GM23338 (cell line): Measurements from ENCODE around the gene SLC25A18. TPM values are rescaled to one million over a fixed set of nuclear protein-coding genes. Genes with fewer than 3 reads are reported as not detected.

Experiments
- ATAC-seq: fragments of 200-7000 bp; cut with Tn5 transposase; 3 replicates; pipeline ENCODE4 v1.9.1; 2020
- DNase-seq: peaks from one replicate; pipeline ENCODE4 v3.0.0-alpha.2; 2015; ENCODE audit warnings: low spot score
- H2AFZ ChIP-seq: fragments of 200-600 bp; sonication (generic); 2 replicates; pipeline ENCODE4 v1.8.0; 2016; ENCODE audit warnings: antibody characterized with exemption, mild to moderate bottlenecking, moderate library complexity
- H3F3A ChIP-seq: fragments of 200-600 bp; sonication (generic); replicated peaks from 2 replicates; pipeline ENCODE4 v1.8.0; 2017; ENCODE audit warnings: antibody characterized with exemption, mixed run types, low read depth
- H3K27ac ChIP-seq: fragments of 200-600 bp; sonication (generic); 2 replicates; pipeline ENCODE4 v1.6.1; 2016; ENCODE audit warnings: low read depth
- H3K27me3 ChIP-seq: fragments of 200-600 bp; sonication (generic); 2 replicates; pipeline ENCODE4 v1.8.0; 2016; ENCODE audit warnings: mild to moderate bottlenecking, mixed run types, moderate library complexity; ENCODE audit not compliant: insufficient read depth
- H3K36me3 ChIP-seq: fragments of 200-600 bp; sonication (generic); 2 replicates; pipeline ENCODE4 v1.8.0; 2016; ENCODE audit warnings: mild to moderate bottlenecking; ENCODE audit not compliant: insufficient read depth
- H3K4me1 ChIP-seq: fragments of 200-600 bp; sonication (generic); 2 replicates; pipeline ENCODE4 v1.8.0; 2016; ENCODE audit warnings: mild to moderate bottlenecking, moderate library complexity; ENCODE audit not compliant: insufficient read depth
- H3K4me2 ChIP-seq: fragments of 200-600 bp; sonication (generic); 2 replicates; pipeline ENCODE4 v1.7.1; 2017; ENCODE audit warnings: mixed run types
- H3K4me3 ChIP-seq: fragments of 200-600 bp; sonication (generic); 2 replicates; pipeline ENCODE4 v1.6.1; 2016; ENCODE audit warnings: mixed run types
- H3K79me2 ChIP-seq: fragments of 200-600 bp; sonication (generic); replicated peaks from 2 replicates; pipeline ENCODE4 v1.8.0; 2017; ENCODE audit warnings: mild to moderate bottlenecking; ENCODE audit not compliant: insufficient read depth
- H3K9me2 ChIP-seq: fragments of 200-600 bp; sonication (generic); 2 replicates; pipeline ENCODE4 v1.8.0; 2017; ENCODE audit not compliant: insufficient read depth
- H4K20me1 ChIP-seq: fragments of 200-600 bp; sonication (generic); replicated peaks from 2 replicates; pipeline ENCODE4 v1.8.0; 2017; ENCODE audit warnings: mild to moderate bottlenecking; ENCODE audit not compliant: insufficient read depth
- H3K27ac Mint-ChIP-seq: 2 replicates; pipeline ENCODE4 v1.8.0; 2020; ENCODE audit warnings: inconsistent platforms, mild to moderate bottlenecking, moderate library complexity, mixed read lengths
- H3K27me3 Mint-ChIP-seq: 3 replicates; pipeline ENCODE4 v1.8.0; 2022; ENCODE audit warnings: low read depth, mild to moderate bottlenecking, moderate library complexity, mixed read lengths, inconsistent platforms; ENCODE audit not compliant: insufficient read depth, poor library complexity
- H3K36me3 Mint-ChIP-seq: 3 replicates; pipeline ENCODE4 v1.8.0; 2021; ENCODE audit warnings: low read depth, mild to moderate bottlenecking, inconsistent platforms, moderate library complexity, mixed read lengths
- H3K4me1 Mint-ChIP-seq: 3 replicates; pipeline ENCODE4 v1.8.0; 2020; ENCODE audit warnings: mild to moderate bottlenecking, inconsistent platforms, mixed read lengths
- H3K4me3 Mint-ChIP-seq: 3 replicates; pipeline ENCODE4 v1.8.0; 2021; ENCODE audit warnings: moderate library complexity, mild to moderate bottlenecking, inconsistent platforms, mixed read lengths
- H3K9me3 Mint-ChIP-seq: 3 replicates; pipeline ENCODE4 v1.8.0; 2020; ENCODE audit warnings: moderate library complexity, mild to moderate bottlenecking, inconsistent platforms, mixed read lengths
- CREB1 ChIP-seq: fragments of 250-450 bp; sonication (Bioruptor Pico); IDR thresholded peaks from 2 replicates; pipeline ENCODE4 v1.5.0; 2020; ENCODE audit warnings: low read depth, mild to moderate bottlenecking, moderate library complexity
- EZH2 ChIP-seq: fragments of 200-600 bp; sonication (generic); IDR thresholded peaks from one replicate; pipeline ENCODE4 v1.8.0; 2017; ENCODE audit warnings: antibody characterized with exemption, mild to moderate bottlenecking, low read depth; ENCODE audit not compliant: unreplicated experiment
- JUNB ChIP-seq: IDR thresholded peaks from one replicate; pipeline ENCODE4 v1.6.1; 2016; ENCODE audit warnings: antibody characterized with exemption; ENCODE audit not compliant: unreplicated experiment
- NANOG ChIP-seq: IDR thresholded peaks from 2 replicates; pipeline ENCODE4 v1.6.1; 2016; ENCODE audit warnings: antibody characterized with exemption, borderline replicate concordance
- POLR2AphosphoS5 ChIP-seq: IDR thresholded peaks from 2 replicates; pipeline ENCODE4 v1.6.1; 2016; ENCODE audit warnings: antibody characterized with exemption, low read depth
- STAT1 ChIP-seq: IDR thresholded peaks from one replicate; pipeline ENCODE4 v1.6.1; 2016; ENCODE audit warnings: antibody characterized with exemption; ENCODE audit not compliant: unreplicated experiment
- ZNF114 ChIP-seq: fragments of 250-450 bp; sonication (Bioruptor Pico); IDR thresholded peaks from 2 replicates; pipeline ENCODE4 v1.5.0; 2020; ENCODE audit warnings: mild to moderate bottlenecking, moderate library complexity
- ZNF331 ChIP-seq: fragments of 250-450 bp; sonication (Bioruptor Pico); IDR thresholded peaks from 2 replicates; pipeline ENCODE4 v1.5.0; 2020; ENCODE audit warnings: low read depth, mild to moderate bottlenecking, moderate library complexity
- polyA plus RNA-seq: library from polyadenylated mRNA; unstranded; fragments of >200 nt; fragmentation: Nextera tagmentation; extraction: Ambion mirVana; gene quantifications from 2 replicates; pipeline ENCODE4 v1.2.1, GENCODE V29; 2016
- total RNA-seq: library from RNA; depleted of rRNA; stranded (reverse); fragments of >200 nt; shearing (Covaris generic); gene quantifications from 2 replicates; pipeline ENCODE4 v1.2.3, GENCODE V29; 2014
- TF ChIP-seq, protein P1 (sequence below): IDR thresholded peaks from one replicate; pipeline ENCODE4 v1.6.1; 2018; ENCODE audit warnings: antibody characterized with exemption; ENCODE audit not compliant: unreplicated experiment
- TF ChIP-seq, protein P2 (sequence below): IDR thresholded peaks from 2 replicates; pipeline ENCODE4 v1.6.1; 2016; ENCODE audit warnings: antibody characterized with exemption
- TF ChIP-seq, protein P3 (sequence below), 2 experiments: fragments of 200-600 bp in 1 of 2; sonication (generic) in 1 of 2; conservative IDR thresholded peaks; 2 replicates each; pipeline versions ENCODE4 v1.5.1 to v1.6.1; 2016 to 2017; ENCODE audit warnings: antibody characterized with exemption in 2 of 2, low read depth in 2 of 2, mild to moderate bottlenecking in 2 of 2, moderate library complexity in 1 of 2

Gene SLC25A18
- total and polyA plus RNA-seq, 2 experiments from 2014 or later, result 1.2 to 1.9 TPM

DNA sequence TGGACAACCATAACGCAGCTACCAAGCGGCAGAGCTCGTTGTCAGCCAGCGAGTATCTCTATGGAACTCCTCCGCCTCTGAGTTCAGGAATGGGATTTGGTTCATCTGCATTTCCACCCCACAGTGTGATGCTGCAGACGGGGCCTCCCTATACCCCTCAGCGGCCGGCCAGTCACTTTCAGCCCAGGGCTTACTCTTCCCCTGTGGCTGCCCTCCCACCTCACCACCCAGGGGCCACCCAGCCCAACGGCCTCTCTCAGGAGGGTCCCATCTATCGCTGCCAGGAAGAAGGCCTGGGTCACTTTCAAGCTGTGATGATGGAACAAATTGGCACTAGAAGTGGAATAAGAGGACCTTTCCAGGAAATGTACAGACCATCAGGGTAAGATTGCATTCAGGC is 14.1 kb upstream of the SLC25A18 start (continued):
- TF ChIP-seq, protein P1, sequence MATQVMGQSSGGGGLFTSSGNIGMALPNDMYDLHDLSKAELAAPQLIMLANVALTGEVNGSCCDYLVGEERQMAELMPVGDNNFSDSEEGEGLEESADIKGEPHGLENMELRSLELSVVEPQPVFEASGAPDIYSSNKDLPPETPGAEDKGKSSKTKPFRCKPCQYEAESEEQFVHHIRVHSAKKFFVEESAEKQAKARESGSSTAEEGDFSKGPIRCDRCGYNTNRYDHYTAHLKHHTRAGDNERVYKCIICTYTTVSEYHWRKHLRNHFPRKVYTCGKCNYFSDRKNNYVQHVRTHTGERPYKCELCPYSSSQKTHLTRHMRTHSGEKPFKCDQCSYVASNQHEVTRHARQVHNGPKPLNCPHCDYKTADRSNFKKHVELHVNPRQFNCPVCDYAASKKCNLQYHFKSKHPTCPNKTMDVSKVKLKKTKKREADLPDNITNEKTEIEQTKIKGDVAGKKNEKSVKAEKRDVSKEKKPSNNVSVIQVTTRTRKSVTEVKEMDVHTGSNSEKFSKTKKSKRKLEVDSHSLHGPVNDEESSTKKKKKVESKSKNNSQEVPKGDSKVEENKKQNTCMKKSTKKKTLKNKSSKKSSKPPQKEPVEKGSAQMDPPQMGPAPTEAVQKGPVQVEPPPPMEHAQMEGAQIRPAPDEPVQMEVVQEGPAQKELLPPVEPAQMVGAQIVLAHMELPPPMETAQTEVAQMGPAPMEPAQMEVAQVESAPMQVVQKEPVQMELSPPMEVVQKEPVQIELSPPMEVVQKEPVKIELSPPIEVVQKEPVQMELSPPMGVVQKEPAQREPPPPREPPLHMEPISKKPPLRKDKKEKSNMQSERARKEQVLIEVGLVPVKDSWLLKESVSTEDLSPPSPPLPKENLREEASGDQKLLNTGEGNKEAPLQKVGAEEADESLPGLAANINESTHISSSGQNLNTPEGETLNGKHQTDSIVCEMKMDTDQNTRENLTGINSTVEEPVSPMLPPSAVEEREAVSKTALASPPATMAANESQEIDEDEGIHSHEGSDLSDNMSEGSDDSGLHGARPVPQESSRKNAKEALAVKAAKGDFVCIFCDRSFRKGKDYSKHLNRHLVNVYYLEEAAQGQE, result no peak
- TF ChIP-seq ZNF114 (no peak), JUNB (no peak), STAT1 (no peak), EZH2 (no peak), NANOG (no peak), CREB1 (CRISPR knock-in tag) (no peak)
- TF ChIP-seq, protein P2, sequence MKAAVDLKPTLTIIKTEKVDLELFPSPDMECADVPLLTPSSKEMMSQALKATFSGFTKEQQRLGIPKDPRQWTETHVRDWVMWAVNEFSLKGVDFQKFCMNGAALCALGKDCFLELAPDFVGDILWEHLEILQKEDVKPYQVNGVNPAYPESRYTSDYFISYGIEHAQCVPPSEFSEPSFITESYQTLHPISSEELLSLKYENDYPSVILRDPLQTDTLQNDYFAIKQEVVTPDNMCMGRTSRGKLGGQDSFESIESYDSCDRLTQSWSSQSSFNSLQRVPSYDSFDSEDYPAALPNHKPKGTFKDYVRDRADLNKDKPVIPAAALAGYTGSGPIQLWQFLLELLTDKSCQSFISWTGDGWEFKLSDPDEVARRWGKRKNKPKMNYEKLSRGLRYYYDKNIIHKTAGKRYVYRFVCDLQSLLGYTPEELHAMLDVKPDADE, result no peak
- TF ChIP-seq, protein P3, sequence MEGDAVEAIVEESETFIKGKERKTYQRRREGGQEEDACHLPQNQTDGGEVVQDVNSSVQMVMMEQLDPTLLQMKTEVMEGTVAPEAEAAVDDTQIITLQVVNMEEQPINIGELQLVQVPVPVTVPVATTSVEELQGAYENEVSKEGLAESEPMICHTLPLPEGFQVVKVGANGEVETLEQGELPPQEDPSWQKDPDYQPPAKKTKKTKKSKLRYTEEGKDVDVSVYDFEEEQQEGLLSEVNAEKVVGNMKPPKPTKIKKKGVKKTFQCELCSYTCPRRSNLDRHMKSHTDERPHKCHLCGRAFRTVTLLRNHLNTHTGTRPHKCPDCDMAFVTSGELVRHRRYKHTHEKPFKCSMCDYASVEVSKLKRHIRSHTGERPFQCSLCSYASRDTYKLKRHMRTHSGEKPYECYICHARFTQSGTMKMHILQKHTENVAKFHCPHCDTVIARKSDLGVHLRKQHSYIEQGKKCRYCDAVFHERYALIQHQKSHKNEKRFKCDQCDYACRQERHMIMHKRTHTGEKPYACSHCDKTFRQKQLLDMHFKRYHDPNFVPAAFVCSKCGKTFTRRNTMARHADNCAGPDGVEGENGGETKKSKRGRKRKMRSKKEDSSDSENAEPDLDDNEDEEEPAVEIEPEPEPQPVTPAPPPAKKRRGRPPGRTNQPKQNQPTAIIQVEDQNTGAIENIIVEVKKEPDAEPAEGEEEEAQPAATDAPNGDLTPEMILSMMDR (conservative IDR thresholded peaks at IDR 0.05; ENCODE audit: low read depth in 2 of 2), result no peak

DNA sequence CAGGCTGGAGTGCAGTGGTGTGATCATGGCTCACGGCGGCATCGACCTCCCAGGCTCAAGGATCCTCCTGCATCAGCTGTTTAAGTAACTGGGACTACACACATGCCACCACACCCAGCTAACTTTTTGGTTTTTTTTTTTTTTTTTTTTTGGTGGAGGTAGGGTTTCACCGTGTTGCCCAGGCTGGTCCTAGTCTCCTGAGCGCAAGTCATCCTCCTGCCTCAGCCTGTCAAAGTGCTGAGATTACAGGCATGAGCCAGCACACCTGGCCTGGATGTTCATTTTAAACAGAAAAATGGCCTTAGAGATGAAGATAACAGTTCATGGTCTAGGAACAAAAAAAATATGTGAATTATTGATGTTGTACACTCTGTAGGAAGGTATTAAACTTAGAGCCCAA is 13.6 kb upstream of the SLC25A18 start:
- H4K20me1 ChIP-seq, result peaks cover 5% of the 10 kb centered on the region
- peaks cover 13% of the 10 kb centered on the region for H3F3A ChIP-seq
- H3K27me3 ChIP-seq, result no peaks in the 10 kb centered on the region
- ATAC-seq, result no peak
- H3K9me2 ChIP-seq, result no peaks in the 10 kb centered on the region
- H3K4me2 ChIP-seq, result no peak overlapping the region
- no peak overlapping the region for H3K27ac ChIP-seq
- no peak overlapping the region for H2AFZ ChIP-seq
- no peak for DNase-seq
- H3K79me2 ChIP-seq, result peaks cover 9% of the 10 kb centered on the region
- Mint-ChIP-seq H3K4me1 (no peaks in the 10 kb centered on the region), H3K9me3 (no peaks in the 10 kb centered on the region), H3K4me3 (no peak overlapping the region), H3K27ac (no peak overlapping the region), H3K36me3 (peaks cover 92% of the 10 kb centered on the region), H3K27me3 (peaks cover 9% of the 10 kb centered on the region)
- no peak overlapping the region for H3K4me3 ChIP-seq
- no peaks in the 10 kb centered on the region for H3K4me1 ChIP-seq
- H3K36me3 ChIP-seq, result peaks cover 65% of the 10 kb centered on the region
- TF ChIP-seq STAT1, result no peak
- TF ChIP-seq CREB1 (CRISPR knock-in tag), result no peak
- TF ChIP-seq, protein P3 (conservative IDR thresholded peaks at IDR 0.05; ENCODE audit: low read depth in 2 of 2), result no peak
- TF ChIP-seq ZNF331 (CRISPR knock-in tag), result no peak
- no peak for TF ChIP-seq POLR2AphosphoS5
- TF ChIP-seq, protein P1, result no peak
